Panc1 (cell line): ENCODE data around the gene RNF224. TPM values are rescaled to one million over a fixed set of nuclear protein-coding genes. Genes with fewer than 3 reads are reported as not detected.

Experiments used
- ATAC-seq: fragments of 200-7000 bp; cut with Tn5 transposase; 2 replicates; pipeline ENCODE4 v1.9.1; 2020; ENCODE audit warnings: mild to moderate bottlenecking, moderate library complexity
- BruUV-seq: library from RNA; stranded (reverse); fragments of 400-500 nt; replicated peaks from 2 replicates; lab custom pipeline; 2021; lab: Mats Ljungman, UMichigan
- CTCF ChIA-PET: fragments of 300-600 bp; sonication (Branson Sonifier 250); formaldehyde crosslinking; loops from one replicate; lab custom pipeline; 2022; ENCODE audit warnings: antibody characterized with exemption; lab: Charles Lee
- POLR2A ChIA-PET: fragments of 300-600 bp; sonication (Branson Sonifier 250); formaldehyde crosslinking; loops from one replicate; lab custom pipeline; 2022; ENCODE audit warnings: antibody characterized with exemption; lab: Charles Lee
- DNase-seq: peaks from one replicate; pipeline ENCODE4 v3.0.0-alpha.2; 2010; ENCODE audit warnings: low read depth, low spot score
- H3K27ac ChIP-seq: 2 replicates; pipeline ENCODE4 v1.5.1; 2011; ENCODE audit warnings: mild to moderate bottlenecking, low read length, inconsistent platforms
- H3K27me3 ChIP-seq: fragments of 200-500 bp; sonication (Bioruptor generic); 2 replicates; pipeline ENCODE4 v1.6.0; 2014; ENCODE audit warnings: low read length, inconsistent platforms; ENCODE audit not compliant: control insufficient read depth, insufficient read depth
- H3K36me3 ChIP-seq: fragments of 200-500 bp; sonication (Bioruptor generic); 2 replicates; pipeline ENCODE4 v1.5.1; 2014; ENCODE audit warnings: inconsistent platforms, mild to moderate bottlenecking, low read length, moderate library complexity; ENCODE audit not compliant: control insufficient read depth, insufficient read depth
- H3K4me1 ChIP-seq: 2 replicates; pipeline ENCODE4 v1.5.1; 2011; ENCODE audit warnings: inconsistent platforms, mild to moderate bottlenecking, low read length, moderate library complexity; ENCODE audit not compliant: control insufficient read depth, insufficient read depth
- H3K4me3 ChIP-seq, 2 experiments: 2 replicates each; pipeline ENCODE4 v1.5.1; 2011 to 2012; ENCODE audit warnings: low read depth in 2 of 2, low read length in 2 of 2, mild to moderate bottlenecking in 2 of 2, inconsistent platforms in 1 of 2, moderate library complexity in 1 of 2
- H3K9me3 ChIP-seq: fragments of 200-500 bp; sonication (Bioruptor generic); 2 replicates; pipeline ENCODE4 v1.5.1; 2014; ENCODE audit warnings: low read depth, mild to moderate bottlenecking, inconsistent platforms, low read length, moderate library complexity; ENCODE audit not compliant: control insufficient read depth, insufficient read depth
- CTCF ChIP-seq: fragments of 450-650 bp; IDR thresholded peaks from 2 replicates; pipeline ENCODE4 v1.5.1; 2017; ENCODE audit warnings: mild to moderate bottlenecking
- POLR2AphosphoS5 ChIP-seq: IDR thresholded peaks from 2 replicates; pipeline ENCODE4 v1.6.1; 2012; ENCODE audit warnings: mild to moderate bottlenecking, low read depth, low read length, moderate library complexity
- REST ChIP-seq, 2 experiments: IDR thresholded peaks; 2 replicates each; pipeline ENCODE4 v1.6.1; 2011 to 2012; ENCODE audit warnings: low read depth in 2 of 2, control low read depth in 1 of 2, low read length in 1 of 2, mild to moderate bottlenecking in 1 of 2, moderate library complexity in 1 of 2; ENCODE audit not compliant: insufficient read depth in 1 of 2
- SIN3A ChIP-seq: IDR thresholded peaks from 2 replicates; pipeline ENCODE4 v1.6.1; 2012; ENCODE audit warnings: low read depth, mild to moderate bottlenecking, low read length, moderate library complexity, borderline replicate concordance; ENCODE audit not compliant: insufficient read depth
- TCF7L2 ChIP-seq: IDR thresholded peaks from 2 replicates; pipeline ENCODE4 v1.6.1; 2011; ENCODE audit warnings: mild to moderate bottlenecking, low read depth, low read length, inconsistent platforms
- in situ Hi-C: cut with HindIII; loops from 2 replicates; pipeline ENCODE4 v1.10.0; 2016; ENCODE audit warnings: low sequenced_read_pairs, low pct_unique_long_range_greater_than_20kb
- intact Hi-C: fragments of 100-400 bp; cut with micrococcal nuclease; formaldehyde crosslinking; loops from one replicate; pipeline ENCODE4 v1.10.0; 2022; ENCODE audit not compliant: unreplicated experiment
- total RNA-seq: library from RNA; stranded (reverse); gene quantifications from one replicate; pipeline ENCODE4 v1.2.1, GENCODE V29; 2021; ENCODE audit not compliant: unreplicated experiment

Gene RNF224
- total RNA-seq, 1 experiment from 2014 or later: 0.15 TPM

- intact Hi-C loops (no loop called here), in situ Hi-C loops (no loop called here)
- TF ChIP-seq POLR2AphosphoS5: no peak
- no peak for TF ChIP-seq TCF7L2
- no peak for TF ChIP-seq REST (IDR thresholded peaks at IDR 0.05; ENCODE audit: insufficient read depth in 1 of 2, low read depth in 2 of 2, low read length in 1 of 2)
- TF ChIP-seq CTCF: no peak
- no peak for TF ChIP-seq SIN3A
- ChIA-PET CTCF (interaction anchor here (0.7 kb wide), 1 partner anchor 29 kb away, joined by 5 read pairs; no protein-coding TSS in a partner anchor), POLR2A (interaction anchor here (0.6 to 0.7 kb wide), 2 partner anchors 38 to 128 kb away, joined by 5 to 6 read pairs; no protein-coding TSS in a partner anchor)
- H3K4me1 ChIP-seq: peaks cover 40% of the 10 kb centered on the region
- no peaks in the 10 kb centered on the region for H3K27me3 ChIP-seq
- H3K4me3 ChIP-seq: no peak overlapping the region
- no peak overlapping the region for H3K27ac ChIP-seq
- no peak for ATAC-seq
- H3K9me3 ChIP-seq: no peaks in the 10 kb centered on the region
- H3K36me3 ChIP-seq: no peaks in the 10 kb centered on the region; the same call in 1 of the 2 replicates
- no peak for DNase-seq
- no TSS peak for BruUV-seq
Observed at GRCh38 chr9:137191691-137192447, 35.4 kb upstream of the RNF224 start.

GRCh38 chr9:137192448-137192780, 34.9 kb upstream of the RNF224 start:
- in situ Hi-C loops (no loop called here), intact Hi-C loops (no loop called here)
- H3K4me1 ChIP-seq: peaks cover 36% of the 10 kb centered on the region
- H3K27ac ChIP-seq: no peak overlapping the region
- no peaks in the 10 kb centered on the region; the same call in 1 of the 2 replicates for H3K36me3 ChIP-seq
- ATAC-seq (no peak), DNase-seq (no peak)
- ChIA-PET CTCF (no interaction called here), POLR2A (interaction anchor here (0.6 kb wide), 1 partner anchor 38 kb away, joined by 6 read pairs; no protein-coding TSS in a partner anchor)
- H3K4me3 ChIP-seq: no peak overlapping the region
- H3K9me3 ChIP-seq: no peaks in the 10 kb centered on the region
- H3K27me3 ChIP-seq: no peaks in the 10 kb centered on the region
- no TSS peak for BruUV-seq
- TF ChIP-seq CTCF: no peak
